Stimulated activated CD4-positive, alpha-beta T cell treated with anti-CD3 and anti-CD28 coated beads, Interleukin-1b, Interleukin-23, amount 100 ng/mL, for 48 hours (primary cell): ENCODE results near the gene EXOC4.
A peak's percentile ranks its signal among the peaks of the same experiment; 100 is the strongest.
"Not testable (repeated sequence)": the region's sequence is repeated elsewhere in the genome, so short reads cannot be mapped to it uniquely, and the experiment has no call there.

ENCODE experiments used
- DNase-seq: peaks from one replicate; pipeline ENCODE4 v3.0.0-alpha.2; 2020

EXOC4 gene

GRCh38 chr7:133252858-133253518 is at the start of gene EXOC4:
Gene EXOC4 (plus strand): TSS chr7:133253078.
- peak; percentile 92 for DNase-seq

- no peak for DNase-seq
These were observed 49.4 kb upstream of the EXOC4 start for GRCh38 chr7:133203490-133203889.

GRCh38 chr7:133207687-133208086 is 45.2 kb upstream of the EXOC4 start:
- DNase-seq, result no peak

- DNase-seq, result not testable (repeated sequence)
These were observed 42.1 kb upstream of the EXOC4 start for GRCh38 chr7:133210817-133211216.

- not testable (repeated sequence) for DNase-seq
These were observed 39.1 kb upstream of the EXOC4 start for GRCh38 chr7:133213772-133214171.

- DNase-seq, result no peak
These were observed 35.1 kb upstream of the EXOC4 start for GRCh38 chr7:133217773-133218172.

- DNase-seq, result peak; percentile 20
These were observed 22.2 kb upstream of the EXOC4 start for GRCh38 chr7:133230591-133231194.

GRCh38 chr7:133233142-133233541 is 19.7 kb upstream of the EXOC4 start:
- DNase-seq, result no peak

GRCh38 chr7:133234961-133235875 is 17.7 kb upstream of the EXOC4 start:
- no peak for DNase-seq

GRCh38 chr7:133237545-133237944 is 15.3 kb upstream of the EXOC4 start:
- DNase-seq, result no peak

- no peak for DNase-seq
These were observed 12.6 kb upstream of the EXOC4 start for GRCh38 chr7:133240302-133240701.

- no peak for DNase-seq
These were observed 6.3 kb upstream of the EXOC4 start for GRCh38 chr7:133246558-133246957.

GRCh38 chr7:133248901-133249300 is 4.0 kb upstream of the EXOC4 start:
- DNase-seq, result no peak

GRCh38 chr7:133252506-133252857 is 396 bp upstream of the EXOC4 start:
- DNase-seq, result no peak

- no peak for DNase-seq
These were observed 619 bp downstream of the EXOC4 start for GRCh38 chr7:133253519-133253875.

- no peak for DNase-seq
These were observed 2.6 kb downstream of the EXOC4 start for GRCh38 chr7:133255486-133255885.

- no peak for DNase-seq
These were observed 5.3 kb downstream of the EXOC4 start for GRCh38 chr7:133258174-133258573.

- DNase-seq, result no peak
These were observed 12.9 kb downstream of the EXOC4 start for GRCh38 chr7:133265821-133266220.

GRCh38 chr7:133268355-133268754 is 15.5 kb downstream of the EXOC4 start:
- no peak for DNase-seq

- no peak for DNase-seq
These were observed 19.5 kb downstream of the EXOC4 start for GRCh38 chr7:133272336-133272735.

- DNase-seq, result no peak
These were observed 20.3 kb downstream of the EXOC4 start for GRCh38 chr7:133273227-133273626.

GRCh38 chr7:133274265-133274664 is 21.4 kb downstream of the EXOC4 start:
- DNase-seq, result no peak

- DNase-seq, result no peak
These were observed 22.1 kb downstream of the EXOC4 start for GRCh38 chr7:133275008-133275407.
